GM12892 (cell line): ENCODE measurements around the gene TSSK2.

Experiments used
- POLR2A ChIP-seq: IDR thresholded peaks from 2 replicates; pipeline ENCODE4 v1.6.1; 2011; ENCODE audit warnings: low read depth, low read length, control low read depth
- POLR2AphosphoS5 ChIP-seq: IDR thresholded peaks from 2 replicates; pipeline ENCODE4 v1.6.1; 2011; ENCODE audit warnings: low read depth, low read length, control low read depth

GRCh38 chr22:19169947-19170318 lies 38.8 kb downstream of the TSSK2 start:
- TF ChIP-seq POLR2A (no peak), POLR2AphosphoS5 (no peak)
